SK-N-MC (cell line): ENCODE measurements around the gene HLA-A.

Source experiments
- EZH2 ChIP-seq: fragments of 200-600 bp; sonication (generic); IDR thresholded peaks from one replicate; pipeline ENCODE4 v1.6.1; 2017; ENCODE audit warnings: antibody characterized with exemption
- FOXP2 ChIP-seq: optimal IDR thresholded peaks from 2 replicates; pipeline ENCODE3; 2011; ENCODE audit warnings: mild to moderate bottlenecking, moderate library complexity; ENCODE audit not compliant: insufficient read depth; ENCODE audit errors: extremely low read length, control extremely low read depth
- POLR2AphosphoS5 ChIP-seq: IDR thresholded peaks from 2 replicates; pipeline ENCODE4 v1.6.1; 2012; ENCODE audit warnings: mild to moderate bottlenecking, low read depth, low read length, borderline replicate concordance

DNA sequence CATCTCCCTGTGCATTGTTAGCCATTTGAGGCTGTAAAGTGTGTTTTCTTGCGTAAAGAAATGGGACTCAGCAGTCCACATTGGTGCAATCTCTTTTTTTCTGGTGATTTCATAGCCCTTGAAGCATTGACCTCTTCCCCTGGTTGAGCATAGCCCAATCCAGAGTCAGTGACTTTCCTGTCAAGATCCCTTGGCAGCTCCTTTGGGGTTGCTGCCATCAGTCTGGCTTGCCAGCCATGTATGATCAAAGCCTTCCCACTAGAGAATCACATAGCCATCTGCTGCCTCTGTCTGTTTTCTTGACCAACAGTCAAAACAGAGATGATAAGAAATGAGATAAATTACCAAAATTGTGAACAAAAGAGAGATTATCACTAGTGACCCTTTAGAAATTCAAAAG, 19.6 kb downstream of the HLA-A start:
- TF ChIP-seq POLR2AphosphoS5 (no peak), EZH2 (no peak), FOXP2 (no peak)
